Keratinocyte (primary cell): Measurements from ENCODE around the gene MGAT4A. TPM values are rescaled to one million over a fixed set of nuclear protein-coding genes. Genes with fewer than 3 reads are reported as not detected.

Source experiments
- DNase-seq: peaks from one replicate; pipeline ENCODE4 v3.0.0-alpha.2; 2011; ENCODE audit warnings: low read depth, missing footprints, low spot score
- FAIRE-seq: peaks from 2 replicates; lab custom pipeline; 2011; peaks lifted over from hg19 to GRCh38; lab: Jason Lieb, UNC
- H2AFZ ChIP-seq: 2 replicates; pipeline ENCODE4 v1.6.0; 2012; ENCODE audit warnings: low read length, control low read depth, inconsistent platforms; ENCODE audit not compliant: control insufficient read depth
- H3K27ac ChIP-seq: 2 replicates; pipeline ENCODE4 v1.5.1; 2011; ENCODE audit warnings: low read length; ENCODE audit not compliant: control insufficient read depth, insufficient read depth
- H3K27me3 ChIP-seq: 3 replicates; pipeline ENCODE4 v1.6.0; 2011; ENCODE audit warnings: low read length; ENCODE audit not compliant: control insufficient read depth, insufficient read depth; ENCODE audit errors: extremely low read depth
- H3K36me3 ChIP-seq, 2 experiments: 2 replicates in 1 of 2; 3 replicates in 1 of 2; pipeline ENCODE4 v1.5.1; 2011; ENCODE audit warnings: low read length in 2 of 2, mild to moderate bottlenecking in 1 of 2; ENCODE audit not compliant: control insufficient read depth in 2 of 2, insufficient read depth in 2 of 2; ENCODE audit errors: extremely low read depth in 1 of 2
- H3K4me1 ChIP-seq: 3 replicates; pipeline ENCODE4 v1.5.1; 2011; ENCODE audit warnings: low read length; ENCODE audit not compliant: control insufficient read depth, insufficient read depth; ENCODE audit errors: extremely low read depth
- H3K4me2 ChIP-seq: 3 replicates; pipeline ENCODE4 v1.6.0; 2011; ENCODE audit warnings: low read depth, low read length; ENCODE audit not compliant: control insufficient read depth, insufficient read depth; ENCODE audit errors: extremely low read depth
- H3K4me3 ChIP-seq, 3 experiments: fragments of 200-600 bp in 1 of 3; sonication (generic) in 1 of 3; 2 replicates in 2 of 3; 3 replicates in 1 of 3; pipeline ENCODE4 v1.5.1; 2011 to 2016; ENCODE audit warnings: low read length in 3 of 3, mild to moderate bottlenecking in 3 of 3, control low read depth in 2 of 3, inconsistent platforms in 1 of 3, low read depth in 1 of 3, mixed read lengths in 1 of 3, mixed run types in 1 of 3, moderate library complexity in 1 of 3; ENCODE audit not compliant: control insufficient read depth in 2 of 3, insufficient read depth in 2 of 3; ENCODE audit errors: extremely low read depth in 1 of 3
- H3K79me2 ChIP-seq: 2 replicates; pipeline ENCODE4 v1.6.0; 2012; ENCODE audit warnings: low read length; ENCODE audit not compliant: control insufficient read depth, insufficient read depth
- H3K9ac ChIP-seq: 3 replicates; pipeline ENCODE4 v1.6.0; 2011; ENCODE audit warnings: low read length; ENCODE audit not compliant: control insufficient read depth, insufficient read depth; ENCODE audit errors: extremely low read depth
- H3K9me1 ChIP-seq: 3 replicates; pipeline ENCODE4 v1.6.0; 2011; ENCODE audit warnings: low read length; ENCODE audit not compliant: control insufficient read depth, insufficient read depth; ENCODE audit errors: extremely low read depth
- H3K9me3 ChIP-seq: 2 replicates; pipeline ENCODE4 v1.5.1; 2012; ENCODE audit warnings: low read depth, low read length; ENCODE audit not compliant: control insufficient read depth
- H4K20me1 ChIP-seq: 3 replicates; pipeline ENCODE4 v1.6.0; 2011; ENCODE audit warnings: low read length; ENCODE audit not compliant: control insufficient read depth, insufficient read depth; ENCODE audit errors: extremely low read depth
- CTCF ChIP-seq, 3 experiments: IDR thresholded peaks in 1 of 3; conservative IDR thresholded peaks in 1 of 3; optimal IDR thresholded peaks in 1 of 3; 2 replicates in 2 of 3; 3 replicates in 1 of 3; pipeline versions ENCODE3 to v1.5.1; 2011; ENCODE audit warnings: low read length in 3 of 3, mild to moderate bottlenecking in 3 of 3, moderate library complexity in 2 of 3, control low read depth in 1 of 3, inconsistent platforms in 1 of 3; ENCODE audit not compliant: insufficient read depth in 2 of 3; ENCODE audit errors: extremely low read depth in 1 of 3
- EZH2 ChIP-seq: IDR thresholded peaks from one replicate; pipeline ENCODE4 v1.6.1; 2012; ENCODE audit warnings: inconsistent platforms, mild to moderate bottlenecking, low read length, moderate library complexity
- dilution Hi-C: fragments of 300-500 bp; cut with MboI; formaldehyde crosslinking; loops from one replicate; pipeline ENCODE4 v1.7.0; 2020; ENCODE audit warnings: low sequenced_read_pairs; ENCODE audit not compliant: extremely low pct_ligation_motif_present
- polyA plus RNA-seq, 5 experiments: library from polyadenylated mRNA; depleted of rRNA in 3 of 5; stranded (reverse) in 3 of 5; stranded (forward) in 1 of 5; unstranded in 1 of 5; fragments of >200 nt; gene quantifications; 1 replicate in 1 of 5; 2 replicates in 3 of 5; 3 replicates in 1 of 5; pipeline versions ENCODE4 v1.2.1 to v1.2.3, GENCODE V29; 2011 to 2012; ENCODE audit warnings: missing spikeins in 2 of 5, low read depth in 1 of 5, low replicate concordance in 1 of 5

The MGAT4A gene
- polyA plus RNA-seq, 1 donor (not counting 4 experiments of a cell fraction or from before 2014, with no cell fraction given) = 0.81 TPM

DNA sequence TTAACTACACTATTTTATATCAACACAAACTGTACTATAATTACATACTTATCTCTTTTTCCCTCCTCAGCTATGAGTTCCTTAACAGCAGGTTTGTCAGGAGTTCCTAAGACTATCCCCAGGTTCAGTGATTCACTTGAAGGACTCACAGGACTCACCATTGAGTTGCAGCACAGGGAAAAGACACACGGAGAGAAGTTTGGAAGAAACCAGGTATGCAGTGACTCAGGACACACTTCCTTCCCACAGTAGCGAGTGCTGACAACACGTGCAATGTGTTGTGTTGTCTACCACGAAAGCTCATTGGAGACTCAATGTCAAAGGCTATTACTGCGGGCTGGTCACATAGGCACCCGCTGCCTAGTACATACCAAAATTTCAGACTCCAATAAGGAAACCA, 32.0 kb downstream of the MGAT4A start:
- H3K4me3 ChIP-seq = no peak overlapping the region
- H3K27ac ChIP-seq = no peak overlapping the region
- no peaks in the 10 kb centered on the region for H3K79me2 ChIP-seq
- no peaks in the 10 kb centered on the region for H3K27me3 ChIP-seq
- dilution Hi-C loops = no loop called here
- FAIRE-seq (no peak), DNase-seq (no peak)
- no peaks in the 10 kb centered on the region for H3K9me3 ChIP-seq
- TF ChIP-seq CTCF (optimal IDR thresholded peaks at IDR 0.05 in 1 of 3, IDR thresholded peaks at IDR 0.05 in 1 of 3, conservative IDR thresholded peaks at IDR 0.05 in 1 of 3; ENCODE audit: extremely low read depth in 1 of 3, insufficient read depth in 2 of 3, low read length in 3 of 3) (no peak), EZH2 (no peak)
- no peaks in the 10 kb centered on the region for H3K36me3 ChIP-seq
- H3K4me1 ChIP-seq = no peaks in the 10 kb centered on the region
- H2AFZ ChIP-seq = no peak overlapping the region
- H3K4me2 ChIP-seq = no peak overlapping the region
- no peaks in the 10 kb centered on the region for H4K20me1 ChIP-seq
- H3K9ac ChIP-seq = no peak overlapping the region
- peaks cover 2% of the 10 kb centered on the region for H3K9me1 ChIP-seq

GRCh38 chr2:98697651-98698337, 33.1 kb downstream of the MGAT4A start:
- no peak overlapping the region for H3K27ac ChIP-seq
- peaks cover 2% of the 10 kb centered on the region for H3K9me1 ChIP-seq
- no peak overlapping the region for H3K9ac ChIP-seq
- no peak overlapping the region for H3K4me2 ChIP-seq
- no peaks in the 10 kb centered on the region for H3K9me3 ChIP-seq
- no peaks in the 10 kb centered on the region for H4K20me1 ChIP-seq
- no peaks in the 10 kb centered on the region for H3K36me3 ChIP-seq
- FAIRE-seq (no peak), DNase-seq (no peak)
- H3K27me3 ChIP-seq = no peaks in the 10 kb centered on the region
- no peaks in the 10 kb centered on the region for H3K79me2 ChIP-seq
- no peak overlapping the region for H3K4me3 ChIP-seq
- H3K4me1 ChIP-seq = no peaks in the 10 kb centered on the region
- TF ChIP-seq CTCF (optimal IDR thresholded peaks at IDR 0.05 in 1 of 3, IDR thresholded peaks at IDR 0.05 in 1 of 3, conservative IDR thresholded peaks at IDR 0.05 in 1 of 3; ENCODE audit: extremely low read depth in 1 of 3, insufficient read depth in 2 of 3, low read length in 3 of 3) = no peak
- no peak for TF ChIP-seq EZH2
- dilution Hi-C loops = no loop called here
- H2AFZ ChIP-seq = no peak overlapping the region
